HG02642 (cell line): ENCODE results near the gene PKHD1.

Experiments used
- ATAC-seq: cut with Tn5 transposase; IDR thresholded peaks from one replicate; pipeline ENCODE4 v1.9.1; 2021; ENCODE audit warnings: mild to moderate bottlenecking; ENCODE audit not compliant: unreplicated experiment, poor library complexity

The PKHD1 gene

DNA sequence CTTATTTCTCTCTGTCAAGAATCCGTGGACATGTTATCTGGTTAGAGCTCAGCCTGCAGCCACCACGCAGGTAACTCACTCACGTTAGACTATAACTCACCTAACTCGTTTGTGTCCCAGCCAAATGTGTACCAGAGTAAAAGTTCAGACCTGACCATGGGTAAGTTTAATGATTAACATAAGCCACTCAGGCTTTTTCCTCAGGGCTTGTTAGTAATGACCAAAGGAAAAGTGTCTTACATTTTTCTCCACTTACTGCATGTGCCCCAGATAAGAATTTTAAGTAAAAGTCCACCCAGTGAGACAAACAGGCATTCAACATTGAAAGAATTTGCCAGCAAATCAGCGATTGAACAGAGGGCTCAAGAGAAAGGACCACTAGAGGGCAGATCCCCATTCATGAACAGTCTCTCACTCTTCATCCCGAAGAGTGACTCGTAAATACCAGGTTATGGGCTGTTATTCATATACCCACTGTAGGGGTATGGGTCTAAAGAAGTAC, at the start of gene PKHD1:
Gene PKHD1, minus strand, starts transcription at position 116 of the 502 bp plus-strand sequence. CDS start 2,680 bp downstream, outside the sequence.
- ATAC-seq: no peak

GRCh38 chr6:52136934-52137467, 49.6 kb upstream of the PKHD1 start:
- no peak for ATAC-seq

DNA sequence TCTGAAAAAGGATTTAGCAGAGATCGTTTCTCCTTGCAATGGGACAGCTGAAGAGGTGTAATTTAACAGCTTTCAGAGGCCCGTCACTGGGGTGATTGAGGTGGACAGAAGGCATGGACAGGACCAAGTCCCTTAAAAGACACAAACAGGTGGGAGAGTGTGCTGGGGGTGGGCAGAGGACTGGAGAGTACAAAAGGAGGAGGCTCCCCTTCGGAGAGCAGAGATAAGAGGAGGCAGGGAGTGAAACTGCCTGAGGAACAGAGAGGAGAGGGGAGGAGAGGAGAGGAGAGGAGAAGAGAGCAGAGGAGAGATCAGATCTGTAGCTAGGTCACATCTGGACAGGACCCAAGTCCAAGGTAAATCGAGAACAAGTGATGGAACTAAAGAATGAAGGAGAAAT, 48.6 kb upstream of the PKHD1 start:
- ATAC-seq: no peak

- no peak for ATAC-seq
These were observed 47.8 kb upstream of the PKHD1 start for GRCh38 chr6:52135217-52135616.

- no peak for ATAC-seq
These were observed 46.6 kb upstream of the PKHD1 start for GRCh38 chr6:52134011-52134410.

DNA sequence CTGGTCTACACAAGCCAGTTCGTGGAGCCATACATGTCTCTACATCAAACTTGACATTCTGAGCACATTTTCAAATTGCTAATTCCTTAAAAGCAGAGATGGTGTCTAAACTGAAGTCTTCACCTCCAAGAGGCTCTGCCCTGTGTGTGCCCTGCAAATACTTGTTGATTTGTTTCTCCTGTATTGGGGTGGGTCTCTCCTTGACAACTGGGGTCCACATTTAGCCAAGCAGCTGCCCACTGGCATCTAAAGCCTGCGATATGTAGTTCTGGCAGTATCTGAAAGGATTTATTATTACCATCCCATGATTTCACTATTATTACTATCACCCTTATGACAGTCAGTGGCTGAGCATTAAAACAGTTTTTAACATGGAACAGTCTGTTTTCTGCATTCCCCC, 45.9 kb upstream of the PKHD1 start:
- no peak for ATAC-seq

GRCh38 chr6:52132292-52132691, 44.9 kb upstream of the PKHD1 start:
- no peak for ATAC-seq

GRCh38 chr6:52130440-52130839, 43.0 kb upstream of the PKHD1 start:
- no peak for ATAC-seq

- ATAC-seq: no peak
These were observed 40.5 kb upstream of the PKHD1 start for GRCh38 chr6:52127957-52128356.

GRCh38 chr6:52126231-52126630, 38.8 kb upstream of the PKHD1 start:
- ATAC-seq: no peak

DNA sequence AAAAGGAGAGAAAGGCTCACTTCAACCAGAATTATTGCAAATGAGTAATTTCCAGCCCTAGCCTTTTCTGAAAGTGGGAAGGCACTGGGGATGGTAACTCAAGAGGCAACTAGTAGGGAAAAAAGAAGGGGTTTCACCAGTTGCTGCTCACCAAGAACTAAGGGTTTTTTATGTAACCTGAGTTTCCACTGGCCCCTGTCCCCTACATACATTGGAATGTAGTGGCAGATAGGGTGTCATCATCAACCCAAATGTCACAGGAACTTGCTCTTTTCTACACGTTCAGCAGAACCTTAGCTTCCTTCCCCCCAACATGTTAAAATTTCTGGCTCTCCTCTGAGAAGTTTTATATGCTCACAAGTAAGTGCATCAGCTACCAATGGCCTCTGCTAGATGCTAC, 38.2 kb upstream of the PKHD1 start:
- no peak for ATAC-seq

DNA sequence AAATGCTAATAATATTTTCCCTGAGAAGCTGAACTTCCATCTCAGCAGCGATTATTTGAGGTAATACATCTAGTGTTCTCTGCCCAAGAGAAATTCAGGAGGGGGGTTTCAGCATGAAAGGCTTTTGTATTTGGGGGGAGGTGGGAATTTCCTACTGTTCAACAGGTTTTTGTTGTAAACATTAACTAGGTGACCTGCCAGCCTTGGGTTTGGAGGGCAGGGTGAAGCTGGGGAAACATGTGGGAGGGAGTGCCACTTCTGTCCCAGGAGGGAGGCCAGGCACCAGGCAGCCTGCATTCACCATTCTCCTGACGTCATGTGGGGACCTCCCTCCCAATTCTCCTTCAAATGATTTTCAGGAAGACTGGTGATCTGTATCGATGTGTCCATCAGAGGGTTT, 37.7 kb upstream of the PKHD1 start:
- ATAC-seq: no peak

DNA sequence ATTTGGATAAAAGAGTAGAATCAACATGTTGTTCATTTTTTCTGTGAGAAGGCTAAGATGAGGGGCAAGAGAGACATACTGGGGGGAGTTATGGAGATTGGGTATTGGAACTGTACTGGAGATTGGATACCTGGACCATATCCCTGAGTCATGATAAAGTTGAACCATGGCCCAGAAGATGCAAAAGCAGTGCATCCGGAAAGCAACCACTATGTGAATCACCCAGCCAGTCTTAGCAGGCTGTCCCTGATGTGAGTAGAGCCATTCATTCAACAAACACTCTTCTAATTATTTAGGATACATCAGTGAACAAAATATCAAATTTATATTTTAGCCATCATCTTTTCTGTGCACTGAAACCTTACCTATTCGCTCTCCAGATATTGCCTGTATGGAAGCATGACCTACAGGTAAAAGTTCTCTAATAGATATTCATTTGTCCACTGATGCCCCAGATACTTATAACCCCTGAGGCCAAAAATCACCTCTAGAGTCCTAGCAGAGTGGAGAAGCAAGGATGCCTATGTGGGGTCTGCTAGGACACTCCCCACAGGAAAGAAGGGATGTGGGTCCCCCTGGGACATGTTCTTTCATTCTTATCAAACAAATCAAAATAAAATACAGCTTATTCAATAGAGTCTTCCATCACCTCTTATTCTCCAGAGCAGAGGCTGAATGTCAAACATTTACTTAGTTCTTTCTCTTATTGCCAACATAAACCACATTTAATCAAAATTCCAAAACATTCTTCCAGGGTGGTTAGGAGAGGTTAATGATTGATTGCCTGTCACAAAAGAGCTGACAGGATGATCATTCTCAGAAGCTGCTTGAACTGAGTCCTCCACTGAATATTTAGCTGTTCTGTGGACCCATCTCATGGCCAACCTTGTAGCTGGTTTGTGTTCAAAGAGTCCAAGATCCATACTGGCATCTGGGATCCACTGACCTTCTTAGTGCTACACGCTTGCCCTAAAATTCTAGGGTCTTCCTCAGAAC, 37.0 kb upstream of the PKHD1 start:
- no peak for ATAC-seq

GRCh38 chr6:52123251-52123650, 35.8 kb upstream of the PKHD1 start:
- no peak for ATAC-seq

GRCh38 chr6:52117352-52117751, 29.9 kb upstream of the PKHD1 start:
- ATAC-seq: no peak

- ATAC-seq: no peak
These were observed 29.2 kb upstream of the PKHD1 start for GRCh38 chr6:52116605-52116948.

DNA sequence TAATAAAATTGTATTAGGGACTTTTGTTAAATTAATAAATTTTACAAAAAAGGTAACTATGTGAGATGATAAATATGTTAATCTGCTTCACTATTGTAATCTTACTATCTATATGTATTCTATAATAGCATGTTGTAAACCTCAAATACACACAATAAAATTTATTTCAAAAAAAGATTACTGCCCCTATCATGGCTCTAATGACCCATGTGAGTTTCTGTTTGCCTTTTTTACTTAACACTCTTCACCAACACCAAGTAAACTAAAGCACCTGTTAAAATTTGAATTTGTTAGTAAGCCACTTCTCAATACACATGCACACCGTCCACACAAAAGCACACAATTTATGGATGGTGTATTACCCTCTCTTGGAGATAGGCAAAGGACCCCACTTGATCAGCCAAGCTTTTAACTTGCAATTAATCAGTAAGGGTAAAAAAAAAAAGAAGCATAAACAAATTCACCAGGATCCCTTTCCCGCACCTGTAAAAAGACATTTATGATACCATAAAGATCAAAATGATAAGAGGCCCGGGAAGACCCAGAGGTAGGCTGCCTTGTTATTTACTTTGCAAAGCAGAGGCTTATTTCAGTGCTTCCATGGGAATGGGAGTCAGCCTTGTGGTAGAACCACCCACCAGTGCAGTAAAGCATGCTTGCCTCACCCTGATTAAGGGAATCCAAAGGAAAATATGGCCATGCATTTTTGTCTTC, 28.6 kb upstream of the PKHD1 start:
- no peak for ATAC-seq

GRCh38 chr6:52115145-52115741, 27.8 kb upstream of the PKHD1 start:
- ATAC-seq: no peak

- no peak for ATAC-seq
These were observed 21.8 kb upstream of the PKHD1 start for GRCh38 chr6:52109171-52109571.

DNA sequence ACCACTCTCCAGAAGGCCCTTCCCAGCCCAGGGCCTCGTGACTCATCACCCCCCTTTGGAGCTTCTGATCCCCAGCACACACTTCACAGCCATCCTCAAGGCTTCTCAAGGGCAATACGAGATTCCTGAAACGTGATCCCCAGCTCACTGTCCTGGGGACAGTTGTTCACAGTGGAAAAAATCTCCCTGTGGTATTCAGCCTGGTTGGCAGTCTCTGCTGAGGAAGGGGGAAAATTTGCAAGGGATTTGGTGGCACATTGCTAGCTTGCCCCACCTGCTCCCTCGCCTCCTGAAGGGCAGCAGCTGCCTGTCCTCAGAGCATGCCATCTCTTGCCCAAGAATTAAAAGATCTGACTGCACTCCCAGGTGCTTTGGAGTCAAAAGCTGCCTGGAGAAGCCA, 20.7 kb upstream of the PKHD1 start:
- ATAC-seq: no peak

- no peak for ATAC-seq
These were observed 19.6 kb upstream of the PKHD1 start for GRCh38 chr6:52106994-52107393.
